Suprapubic skin (tissue), 4 donors: Measurements from ENCODE around the gene ZNF544. TPM values are rescaled to one million over a fixed set of nuclear protein-coding genes. Genes with fewer than 3 reads are reported as not detected.

ENCODE experiments used
- DNase-seq, 2 donors: peaks; one replicate each; pipeline ENCODE4 v3.0.0-alpha.2; 2019; ENCODE audit warnings: low spot score in 2 of 2
- H3K27ac ChIP-seq: fragments of 200-600 bp; sonication (generic); one replicate; pipeline ENCODE4 v1.5.1; 2019
- H3K27me3 ChIP-seq: fragments of 200-600 bp; sonication (generic); one replicate; pipeline ENCODE4 v1.5.1; 2019
- H3K36me3 ChIP-seq: fragments of 200-600 bp; sonication (generic); one replicate; pipeline ENCODE4 v1.5.1; 2019
- H3K4me1 ChIP-seq: fragments of 200-600 bp; sonication (generic); one replicate; pipeline ENCODE4 v1.5.1; 2019
- H3K4me3 ChIP-seq: fragments of 200-600 bp; sonication (generic); one replicate; pipeline ENCODE4 v1.5.1; 2019; ENCODE audit warnings: mild to moderate bottlenecking
- H3K9me3 ChIP-seq: fragments of 200-600 bp; sonication (generic); one replicate; pipeline ENCODE4 v1.5.1; 2019
- CTCF ChIP-seq, 2 donors: fragments of 200-600 bp in 1 of 2; fragments of 450-650 bp in 1 of 2; sonication (generic) in 1 of 2; IDR thresholded peaks; one replicate each; pipeline ENCODE4 v1.5.1; 2016 to 2019; ENCODE audit warnings: antibody characterized with exemption in 2 of 2, mild to moderate bottlenecking in 1 of 2, moderate library complexity in 1 of 2
- EP300 ChIP-seq: sonication (generic); formaldehyde crosslinking; IDR thresholded peaks from one replicate; pipeline ENCODE4 v1.6.1; 2017; ENCODE audit warnings: antibody characterized with exemption
- POLR2A ChIP-seq, 2 donors: fragments of 450-650 bp; IDR thresholded peaks; one replicate each; pipeline ENCODE4 v1.6.1; 2017; ENCODE audit warnings: antibody characterized with exemption in 2 of 2, mild to moderate bottlenecking in 2 of 2, moderate library complexity in 2 of 2
- POLR2AphosphoS5 ChIP-seq, 3 donors: sonication (generic); formaldehyde crosslinking; IDR thresholded peaks; one replicate each; pipeline ENCODE4 v1.6.1; 2017; ENCODE audit warnings: antibody characterized with exemption in 3 of 3
- WGBS: methylation state at CpG from one replicate; pipeline ENCODE4 v1.1.5; 2018; 5-methylcytosine and 5-hydroxymethylcytosine counted together
- total RNA-seq, 4 donors: library from RNA; depleted of rRNA; stranded (reverse); fragments of >200 nt; gene quantifications; one replicate each; pipeline ENCODE4 v1.1.0, GENCODE V29; 2016

ZNF544 gene
- total RNA-seq, 4 donors from 2014 or later = 44.4 to 55.4 (median 48.9) TPM

- peak overlapping the region; percentile 62 for H3K27ac ChIP-seq
- H3K9me3 ChIP-seq = peaks cover 18% of the 10 kb centered on the region
- H3K27me3 ChIP-seq = no peaks in the 10 kb centered on the region
- TF ChIP-seq CTCF (IDR thresholded peaks at IDR 0.05) (no peak), POLR2AphosphoS5 (IDR thresholded peaks at IDR 0.05) (no peak), POLR2A (IDR thresholded peaks at IDR 0.05) (no peak), EP300 (no peak)
- DNase-seq = no peak
- WGBS = 24% methylated on average over 7 of the region's 23 CpGs
- H3K4me1 ChIP-seq = peaks cover 13% of the 10 kb centered on the region
- peaks cover 28% of the 10 kb centered on the region for H3K36me3 ChIP-seq
- peak overlapping the region; percentile 59 for H3K4me3 ChIP-seq
Measured at GRCh38 chr19:58227964-58228584, 640 bp upstream of the ZNF544 start.

- WGBS = 17% methylated on average over 4 of the region's 13 CpGs
- Histone ChIP-seq H3K4me1 (peaks cover 13% of the 10 kb centered on the region), H3K4me3 (peak overlapping the region; percentile 59), H3K27me3 (no peaks in the 10 kb centered on the region), H3K27ac (peak overlapping the region; percentile 62), H3K36me3 (peaks cover 40% of the 10 kb centered on the region), H3K9me3 (peaks cover 10% of the 10 kb centered on the region)
- TF ChIP-seq POLR2A (IDR thresholded peaks at IDR 0.05) = no peak
- no peak for TF ChIP-seq EP300
- no peak for TF ChIP-seq POLR2AphosphoS5 (IDR thresholded peaks at IDR 0.05)
- TF ChIP-seq CTCF (IDR thresholded peaks at IDR 0.05) = no peak
- DNase-seq = no peak
Measured at GRCh38 chr19:58229255-58229639, 533 bp downstream of the ZNF544 start.

GRCh38 chr19:58237324-58237723 is 8.6 kb downstream of the ZNF544 start:
- Histone ChIP-seq H3K27me3 (no peaks in the 10 kb centered on the region), H3K36me3 (peaks cover 76% of the 10 kb centered on the region), H3K4me3 (no peak overlapping the region), H3K27ac (no peak overlapping the region), H3K4me1 (no peaks in the 10 kb centered on the region), H3K9me3 (peaks cover 52% of the 10 kb centered on the region)
- no peak for TF ChIP-seq POLR2AphosphoS5 (IDR thresholded peaks at IDR 0.05)
- no peak for TF ChIP-seq POLR2A (IDR thresholded peaks at IDR 0.05)
- TF ChIP-seq CTCF (IDR thresholded peaks at IDR 0.05) = no peak
- no peak for TF ChIP-seq EP300
- WGBS = 89% methylated on average over 10 of the region's 10 CpGs
- no peak for DNase-seq

GRCh38 chr19:58243351-58243750 is 14.6 kb downstream of the ZNF544 start:
- H3K9me3 ChIP-seq = peaks cover 66% of the 10 kb centered on the region
- no peak overlapping the region for H3K27ac ChIP-seq

GRCh38 chr19:58248886-58249285 is 20.2 kb downstream of the ZNF544 start:
- 96% methylated on average over 3 of the region's 3 CpGs for WGBS
- no peak for DNase-seq
- H3K4me1 ChIP-seq = no peaks in the 10 kb centered on the region
- no peaks in the 10 kb centered on the region for H3K27me3 ChIP-seq
- peaks cover 58% of the 10 kb centered on the region for H3K9me3 ChIP-seq
- no peak overlapping the region for H3K4me3 ChIP-seq
- peaks cover 99% of the 10 kb centered on the region for H3K36me3 ChIP-seq
- no peak overlapping the region for H3K27ac ChIP-seq
- TF ChIP-seq CTCF (IDR thresholded peaks at IDR 0.05) (no peak), POLR2AphosphoS5 (IDR thresholded peaks at IDR 0.05) (no peak), POLR2A (IDR thresholded peaks at IDR 0.05) (no peak), EP300 (no peak)

More at GRCh38 chr19:58243351-58243750, 14.6 kb downstream of the ZNF544 start:
- WGBS = 94% methylated on average over 6 of the region's 6 CpGs
- H3K4me1 ChIP-seq = no peaks in the 10 kb centered on the region
- H3K36me3 ChIP-seq = peaks cover 96% of the 10 kb centered on the region
- H3K27me3 ChIP-seq = no peaks in the 10 kb centered on the region
- no peak for TF ChIP-seq POLR2A (IDR thresholded peaks at IDR 0.05)
- no peak for TF ChIP-seq EP300
- no peak for TF ChIP-seq POLR2AphosphoS5 (IDR thresholded peaks at IDR 0.05)
- TF ChIP-seq CTCF (IDR thresholded peaks at IDR 0.05) = no peak
- no peak for DNase-seq
- H3K4me3 ChIP-seq = no peak overlapping the region
